ENCODE results near the gene GRIP2. TPM values are rescaled to one million over a fixed set of nuclear protein-coding genes. Genes with fewer than 3 reads are reported as not detected.

Gene GRIP2
- total and polyA plus RNA-seq, 9 of the 15 experiments (the other 6 are each of a cell fraction or from before 2014, with no cell fraction given), result 0.01 TPM; not detected in 7

DNA sequence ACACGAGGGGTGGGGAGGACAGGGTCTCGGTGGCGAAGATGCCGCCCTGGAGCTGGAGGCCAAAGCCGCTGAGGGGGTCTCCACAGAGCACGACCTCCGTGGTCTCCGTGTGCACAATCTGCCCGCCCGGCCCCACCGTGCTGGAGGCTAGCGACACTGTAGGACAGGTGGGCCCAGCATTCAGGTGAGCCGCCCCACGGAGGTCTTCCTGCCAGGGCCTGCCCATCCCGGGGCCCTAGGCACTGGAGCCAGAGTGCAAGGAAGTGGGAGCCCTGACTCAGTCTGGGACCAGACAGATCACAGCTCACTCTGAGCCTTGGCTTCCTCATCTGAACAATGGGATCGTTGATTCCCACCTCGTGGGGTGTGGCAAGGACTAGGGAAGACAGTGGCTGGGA lies 25.8 kb downstream of the GRIP2 start:
- Histone ChIP-seq H3K27ac (ENCODE audit: extremely low read depth, low read depth, low read length) (no peak overlapping the region), H3K4me1 (replicated peaks in 1 of 2; ENCODE audit: control insufficient read depth in 2 of 2, insufficient read depth in 2 of 2, low read length in 2 of 2) (peaks cover 0 to 18% of the 10 kb centered on the region in 2 experiments; a peak in 1 of 5 replicates), H3K4me3 (no peak overlapping the region), H3K9me1 (ENCODE audit: control insufficient read depth, insufficient read depth, low read length) (no peaks in the 10 kb centered on the region), H3K36me3 (ENCODE audit: control insufficient read depth, insufficient read depth, low read length) (no peaks in the 10 kb centered on the region), H4K20me1 (replicated peaks; ENCODE audit: control insufficient read depth, insufficient read depth, low read length) (peaks cover 7% of the 10 kb centered on the region), H2AFZ (ENCODE audit: low read depth, low read length) (no peak overlapping the region), H3K9me3 (replicated peaks; ENCODE audit: control insufficient read depth, insufficient read depth, low read depth, low read length) (no peaks in the 10 kb centered on the region), H3K9ac (ENCODE audit: insufficient read depth in 1 of 2, low read depth in 2 of 2, low read length in 2 of 2) (no peak overlapping the region), H3K27me3 (ENCODE audit: control insufficient read depth in 2 of 2, insufficient read depth in 2 of 2, low read length in 2 of 2) (peaks cover 46 to 73% of the 10 kb centered on the region in 2 experiments), H3K4me2 (ENCODE audit: insufficient read depth, low read length) (no peak overlapping the region), H3K79me2 (ENCODE audit: control insufficient read depth, insufficient read depth, low read length) (no peaks in the 10 kb centered on the region)
- ATAC-seq (no peak), DNase-seq (ENCODE audit: extremely low read depth in 1 of 4, low spot score in 3 of 4) (no peak), FAIRE-seq (no peak)
- in situ Hi-C loops (cut with MboI), result loop anchor here (25.0 kb wide), 1 partner anchor 398 kb away; no protein-coding TSS in a partner anchor
- WGBS (ENCODE audit: insufficient coverage, low coverage, missing lambda C conversion rate), result 4% methylated on average over 17 of the region's 17 CpGs
- CTCF ChIA-PET (ENCODE audit: low intra/inter-chr PET ratio), result interaction anchor here (0.5 kb wide), 1 partner anchor 612 kb away, joined by 3 read pairs; no protein-coding TSS in a partner anchor
- POLR2A ChIA-PET, result interaction anchor here (0.6 kb wide), 2 partner anchors 9 to 10 kb away, joined by 4 read pairs; no protein-coding TSS in a partner anchor
- intact Hi-C loops (cut with micrococcal nuclease), result no loop called here
- TF ChIP-seq ELF4 (CRISPR knock-in tag; IDR thresholded peaks at IDR 0.05) (no peak), CCNT2 (IDR thresholded peaks at IDR 0.05; ENCODE audit: borderline replicate concordance, extremely low read depth, insufficient read length, low read depth, low read length) (no peak), CHD1 (IDR thresholded peaks at IDR 0.05; ENCODE audit: low read length) (no peak), ZNF780A (CRISPR knock-in tag; IDR thresholded peaks at IDR 0.05) (no peak), ZNF41 (CRISPR knock-in tag; conservative IDR thresholded peaks at IDR 0.05) (no peak)
- TF ChIP-seq, protein P1, sequence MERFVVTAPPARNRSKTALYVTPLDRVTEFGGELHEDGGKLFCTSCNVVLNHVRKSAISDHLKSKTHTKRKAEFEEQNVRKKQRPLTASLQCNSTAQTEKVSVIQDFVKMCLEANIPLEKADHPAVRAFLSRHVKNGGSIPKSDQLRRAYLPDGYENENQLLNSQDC (CRISPR knock-in tag; IDR thresholded peaks at IDR 0.05), result no peak
- BruUV-seq (replicated peaks), result no TSS peak

All from K562 (cell line).